ENCODE results near the gene CCDC27.

DNA sequence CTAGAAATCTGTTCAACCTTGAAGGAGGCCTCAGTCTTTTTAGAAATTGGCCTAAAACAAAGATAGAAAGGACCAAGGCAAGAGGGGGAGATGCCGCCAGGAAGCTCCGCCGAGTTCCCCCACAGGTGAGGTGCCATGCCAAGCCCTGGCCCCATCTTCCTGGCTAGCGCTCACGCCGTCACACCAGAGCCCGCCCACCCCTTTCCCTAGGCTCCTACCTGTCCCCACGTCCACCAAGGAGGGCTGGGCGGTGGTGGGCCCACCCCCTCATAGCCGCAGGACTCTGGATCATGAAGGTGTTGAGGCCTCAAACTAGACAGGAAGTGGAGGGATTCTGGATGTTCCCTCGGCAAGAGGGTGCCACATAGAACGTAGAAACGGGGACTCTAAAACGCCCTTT lies 15.5 kb upstream of the CCDC27 start:
- TF ChIP-seq, protein P1, sequence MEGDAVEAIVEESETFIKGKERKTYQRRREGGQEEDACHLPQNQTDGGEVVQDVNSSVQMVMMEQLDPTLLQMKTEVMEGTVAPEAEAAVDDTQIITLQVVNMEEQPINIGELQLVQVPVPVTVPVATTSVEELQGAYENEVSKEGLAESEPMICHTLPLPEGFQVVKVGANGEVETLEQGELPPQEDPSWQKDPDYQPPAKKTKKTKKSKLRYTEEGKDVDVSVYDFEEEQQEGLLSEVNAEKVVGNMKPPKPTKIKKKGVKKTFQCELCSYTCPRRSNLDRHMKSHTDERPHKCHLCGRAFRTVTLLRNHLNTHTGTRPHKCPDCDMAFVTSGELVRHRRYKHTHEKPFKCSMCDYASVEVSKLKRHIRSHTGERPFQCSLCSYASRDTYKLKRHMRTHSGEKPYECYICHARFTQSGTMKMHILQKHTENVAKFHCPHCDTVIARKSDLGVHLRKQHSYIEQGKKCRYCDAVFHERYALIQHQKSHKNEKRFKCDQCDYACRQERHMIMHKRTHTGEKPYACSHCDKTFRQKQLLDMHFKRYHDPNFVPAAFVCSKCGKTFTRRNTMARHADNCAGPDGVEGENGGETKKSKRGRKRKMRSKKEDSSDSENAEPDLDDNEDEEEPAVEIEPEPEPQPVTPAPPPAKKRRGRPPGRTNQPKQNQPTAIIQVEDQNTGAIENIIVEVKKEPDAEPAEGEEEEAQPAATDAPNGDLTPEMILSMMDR (IDR thresholded peaks at IDR 0.05): no peak
- no peak for TF ChIP-seq POLR2A (IDR thresholded peaks at IDR 0.05)

Measured in right lobe of liver (tissue), 4 donors.